HepG2 (cell line): ENCODE results near the gene PHLPP2. TPM values are rescaled to one million over a fixed set of nuclear protein-coding genes. Genes with fewer than 3 reads are reported as not detected.
A peak's percentile ranks its signal among the peaks of the same experiment; 100 is the strongest.

Experiments used
- BHLHE40 ChIP-seq: IDR thresholded peaks from 2 replicates; pipeline ENCODE4 v1.6.1; 2011; ENCODE audit warnings: low read length, improper control_type of control experiment
- DNMT3B ChIP-seq: conservative IDR thresholded peaks from 2 replicates; pipeline ENCODE4 v1.6.1; 2016; ENCODE audit warnings: missing biosample characterization, control low read depth
- GATAD2A ChIP-seq: IDR thresholded peaks from 2 replicates; pipeline ENCODE4 v1.6.1; 2016
- GLI4 ChIP-seq: sonication (generic); formaldehyde crosslinking; IDR thresholded peaks from 2 replicates; pipeline ENCODE4 v1.5.1; 2020; ENCODE audit warnings: missing genetic modification reagents, mild to moderate bottlenecking, moderate library complexity, borderline replicate concordance
- HNRNPLL ChIP-seq: fragments of 200-400 bp; formaldehyde crosslinking; IDR thresholded peaks from 2 replicates; pipeline ENCODE4 v1.6.1; 2017; ENCODE audit warnings: mild to moderate bottlenecking, low read depth, low read length; ENCODE audit not compliant: poor library complexity, severe bottlenecking
- IRF2 ChIP-seq: IDR thresholded peaks from 2 replicates; pipeline ENCODE4 v1.6.1; 2018; ENCODE audit warnings: missing genetic modification reagents, missing compliant biosample characterization
- IRX3 ChIP-seq: sonication (generic); formaldehyde crosslinking; IDR thresholded peaks from 2 replicates; pipeline ENCODE4 v1.8.1; 2023; ENCODE audit warnings: mild to moderate bottlenecking, low read depth, missing genetic modification reagents, borderline replicate concordance
- KDM5B ChIP-seq: sonication (generic); formaldehyde crosslinking; IDR thresholded peaks from 2 replicates; pipeline ENCODE4 v1.4.0; 2020; ENCODE audit warnings: missing genetic modification reagents, mild to moderate bottlenecking, borderline replicate concordance
- KLF12 ChIP-seq: sonication (generic); formaldehyde crosslinking; IDR thresholded peaks from 2 replicates; pipeline ENCODE4 v1.4.0; 2020; ENCODE audit warnings: missing genetic modification reagents, borderline replicate concordance
- NFKB2 ChIP-seq: sonication (generic); formaldehyde crosslinking; IDR thresholded peaks from 2 replicates; pipeline ENCODE4 v1.4.0; 2020; ENCODE audit warnings: missing genetic modification reagents, borderline replicate concordance
- SCMH1 ChIP-seq: sonication (generic); formaldehyde crosslinking; IDR thresholded peaks from 2 replicates; pipeline ENCODE4 v1.9.0; 2021; ENCODE audit warnings: missing genetic modification reagents, mild to moderate bottlenecking, borderline replicate concordance
- SNAPC2 ChIP-seq: sonication (generic); formaldehyde crosslinking; IDR thresholded peaks from 2 replicates; pipeline ENCODE4 v1.8.1; 2022; ENCODE audit warnings: mild to moderate bottlenecking, missing genetic modification reagents
- TARDBP ChIP-seq: sonication (generic); formaldehyde crosslinking; IDR thresholded peaks from 2 replicates; pipeline ENCODE4 v1.8.0; 2022; ENCODE audit warnings: mild to moderate bottlenecking, missing genetic modification reagents
- THAP11 ChIP-seq: IDR thresholded peaks from 2 replicates; pipeline ENCODE4 v1.6.1; 2016; ENCODE audit warnings: missing biosample characterization, missing genetic modification reagents
- TOE1 ChIP-seq: sonication (generic); formaldehyde crosslinking; IDR thresholded peaks from 2 replicates; pipeline ENCODE4 v1.4.0; 2020; ENCODE audit warnings: mild to moderate bottlenecking, missing genetic modification reagents
- ZFP37 ChIP-seq: sonication (generic); formaldehyde crosslinking; IDR thresholded peaks from 2 replicates; pipeline ENCODE4 v1.4.0; 2020; ENCODE audit warnings: missing genetic modification reagents, borderline replicate concordance
- ZNF639 ChIP-seq: conservative IDR thresholded peaks from 2 replicates; pipeline ENCODE4 v1.6.1; 2018; ENCODE audit warnings: missing genetic modification reagents
- ZNF780A ChIP-seq: sonication (generic); formaldehyde crosslinking; IDR thresholded peaks from 2 replicates; pipeline ENCODE4 v1.8.0; 2022; ENCODE audit warnings: mild to moderate bottlenecking, missing genetic modification reagents, moderate library complexity
- ZNF883 ChIP-seq: sonication (generic); formaldehyde crosslinking; IDR thresholded peaks from 2 replicates; pipeline ENCODE4 v1.5.1; 2020; ENCODE audit warnings: mild to moderate bottlenecking, missing genetic modification reagents; ENCODE audit errors: not compliant biosample characterization
- polyA plus RNA-seq, 8 experiments: library from polyadenylated mRNA; depleted of rRNA in 3 of 8; stranded (reverse) in 7 of 8; unstranded in 1 of 8; fragments of >200 nt; fragmentation: Illumina TruSeq in 4 of 8; extraction: Trizol in 4 of 8; gene quantifications; 2 replicates each; pipeline versions ENCODE4 v1.2.1 to v1.2.3, GENCODE V29; 2011 to 2016; ENCODE audit warnings: low read depth in 4 of 8, missing spikeins in 1 of 8, mixed read lengths in 1 of 8; ENCODE audit not compliant: insufficient read depth in 1 of 8
- total RNA-seq, 5 experiments: library from RNA; depleted of rRNA; stranded (reverse); fragments of >200 nt; fragmentation: Illumina TruSeq; extraction: Trizol; gene quantifications; 2 replicates each; pipeline ENCODE4 v1.2.3, GENCODE V29; 2016; ENCODE audit warnings: low read depth in 1 of 5
- TF ChIP-seq, protein P1 (sequence below): sonication (generic); formaldehyde crosslinking; IDR thresholded peaks from 2 replicates; pipeline ENCODE4 v1.9.0; 2021; ENCODE audit warnings: missing genetic modification reagents, borderline replicate concordance
- TF ChIP-seq, protein P2 (sequence below): sonication (generic); formaldehyde crosslinking; IDR thresholded peaks from 2 replicates; pipeline ENCODE4 v1.4.0; 2020; ENCODE audit warnings: missing genetic modification reagents

The PHLPP2 gene
- total and polyA plus RNA-seq, 2 of the 13 experiments (the other 11 are each of a cell fraction or from before 2014, with no cell fraction given) = 8.9 TPM

DNA sequence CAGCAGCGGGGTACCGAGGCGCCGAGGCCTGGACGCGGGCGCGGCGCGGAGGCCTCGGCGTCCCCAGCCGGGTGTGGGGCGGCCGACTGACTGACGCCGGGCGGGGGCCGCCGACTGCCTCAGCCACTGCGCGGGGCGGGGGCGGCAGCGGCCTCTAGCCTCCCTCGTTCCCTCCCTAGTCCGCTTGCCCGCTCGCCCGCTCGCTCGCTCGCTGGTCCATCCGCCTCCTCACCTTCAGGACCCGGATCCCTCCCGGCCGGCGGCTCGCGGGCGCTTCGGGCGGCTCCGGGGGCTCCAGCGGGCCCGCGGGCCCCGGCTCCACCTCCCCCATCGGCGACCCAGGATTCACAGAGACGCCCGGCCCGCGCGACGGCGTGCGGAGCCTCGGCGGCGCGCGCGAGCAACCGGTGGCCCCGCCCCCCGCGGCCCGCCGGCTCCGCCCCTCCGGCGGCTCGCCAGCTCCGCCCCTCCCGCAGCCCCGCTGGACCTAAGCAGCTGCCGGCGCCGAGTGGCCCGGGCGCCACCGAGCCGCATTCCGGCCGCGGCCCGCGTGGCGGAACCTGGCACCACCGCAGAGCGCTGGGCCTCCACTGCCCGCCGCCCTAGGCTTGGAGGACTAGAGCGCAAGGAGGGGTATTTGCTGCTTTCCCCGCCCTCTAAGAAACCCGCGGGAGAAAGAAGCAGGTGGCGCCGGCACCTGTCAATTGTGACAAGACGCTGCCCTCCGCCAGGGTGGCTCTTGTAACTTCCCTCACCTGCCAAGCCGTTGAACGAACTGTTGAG is 773 bp downstream of the PHLPP2 start (continued):
- TF ChIP-seq, protein P1, sequence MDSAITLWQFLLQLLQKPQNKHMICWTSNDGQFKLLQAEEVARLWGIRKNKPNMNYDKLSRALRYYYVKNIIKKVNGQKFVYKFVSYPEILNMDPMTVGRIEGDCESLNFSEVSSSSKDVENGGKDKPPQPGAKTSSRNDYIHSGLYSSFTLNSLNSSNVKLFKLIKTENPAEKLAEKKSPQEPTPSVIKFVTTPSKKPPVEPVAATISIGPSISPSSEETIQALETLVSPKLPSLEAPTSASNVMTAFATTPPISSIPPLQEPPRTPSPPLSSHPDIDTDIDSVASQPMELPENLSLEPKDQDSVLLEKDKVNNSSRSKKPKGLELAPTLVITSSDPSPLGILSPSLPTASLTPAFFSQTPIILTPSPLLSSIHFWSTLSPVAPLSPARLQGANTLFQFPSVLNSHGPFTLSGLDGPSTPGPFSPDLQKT (CRISPR knock-in tag) = no peak
- TF ChIP-seq DNMT3B (CRISPR knock-in tag) (no peak), ZNF639 (CRISPR knock-in tag) (0 out of 2 replicates have a peak, but pooled peaks have one; percentile 57), NFKB2 (CRISPR knock-in tag) (peak; percentile 43; the same call in 1 of the 2 replicates), HNRNPLL (peak; percentile 74), SCMH1 (CRISPR knock-in tag) (no peak), THAP11 (0 out of 2 replicates have a peak, but pooled peaks have one; percentile 29), GATAD2A (CRISPR knock-in tag) (0 out of 2 replicates have a peak, but pooled peaks have one; percentile 23), GLI4 (CRISPR knock-in tag) (peak; percentile 58; the same call in 1 of the 2 replicates), SNAPC2 (CRISPR knock-in tag) (no peak), ZNF883 (peak; percentile 77), TOE1 (CRISPR knock-in tag) (0 out of 2 replicates have a peak, but pooled peaks have one; percentile 26), ZFP37 (CRISPR knock-in tag) (no peak), TARDBP (CRISPR knock-in tag) (0 out of 2 replicates have a peak, but pooled peaks have one; percentile 10), IRF2 (no peak), KDM5B (CRISPR knock-in tag) (peak; percentile 69), IRX3 (CRISPR knock-in tag) (no peak), ZNF780A (CRISPR knock-in tag) (no peak), KLF12 (CRISPR knock-in tag) (peak; percentile 33; the same call in 1 of the 2 replicates), BHLHE40 (no peak)
- TF ChIP-seq, protein P2, sequence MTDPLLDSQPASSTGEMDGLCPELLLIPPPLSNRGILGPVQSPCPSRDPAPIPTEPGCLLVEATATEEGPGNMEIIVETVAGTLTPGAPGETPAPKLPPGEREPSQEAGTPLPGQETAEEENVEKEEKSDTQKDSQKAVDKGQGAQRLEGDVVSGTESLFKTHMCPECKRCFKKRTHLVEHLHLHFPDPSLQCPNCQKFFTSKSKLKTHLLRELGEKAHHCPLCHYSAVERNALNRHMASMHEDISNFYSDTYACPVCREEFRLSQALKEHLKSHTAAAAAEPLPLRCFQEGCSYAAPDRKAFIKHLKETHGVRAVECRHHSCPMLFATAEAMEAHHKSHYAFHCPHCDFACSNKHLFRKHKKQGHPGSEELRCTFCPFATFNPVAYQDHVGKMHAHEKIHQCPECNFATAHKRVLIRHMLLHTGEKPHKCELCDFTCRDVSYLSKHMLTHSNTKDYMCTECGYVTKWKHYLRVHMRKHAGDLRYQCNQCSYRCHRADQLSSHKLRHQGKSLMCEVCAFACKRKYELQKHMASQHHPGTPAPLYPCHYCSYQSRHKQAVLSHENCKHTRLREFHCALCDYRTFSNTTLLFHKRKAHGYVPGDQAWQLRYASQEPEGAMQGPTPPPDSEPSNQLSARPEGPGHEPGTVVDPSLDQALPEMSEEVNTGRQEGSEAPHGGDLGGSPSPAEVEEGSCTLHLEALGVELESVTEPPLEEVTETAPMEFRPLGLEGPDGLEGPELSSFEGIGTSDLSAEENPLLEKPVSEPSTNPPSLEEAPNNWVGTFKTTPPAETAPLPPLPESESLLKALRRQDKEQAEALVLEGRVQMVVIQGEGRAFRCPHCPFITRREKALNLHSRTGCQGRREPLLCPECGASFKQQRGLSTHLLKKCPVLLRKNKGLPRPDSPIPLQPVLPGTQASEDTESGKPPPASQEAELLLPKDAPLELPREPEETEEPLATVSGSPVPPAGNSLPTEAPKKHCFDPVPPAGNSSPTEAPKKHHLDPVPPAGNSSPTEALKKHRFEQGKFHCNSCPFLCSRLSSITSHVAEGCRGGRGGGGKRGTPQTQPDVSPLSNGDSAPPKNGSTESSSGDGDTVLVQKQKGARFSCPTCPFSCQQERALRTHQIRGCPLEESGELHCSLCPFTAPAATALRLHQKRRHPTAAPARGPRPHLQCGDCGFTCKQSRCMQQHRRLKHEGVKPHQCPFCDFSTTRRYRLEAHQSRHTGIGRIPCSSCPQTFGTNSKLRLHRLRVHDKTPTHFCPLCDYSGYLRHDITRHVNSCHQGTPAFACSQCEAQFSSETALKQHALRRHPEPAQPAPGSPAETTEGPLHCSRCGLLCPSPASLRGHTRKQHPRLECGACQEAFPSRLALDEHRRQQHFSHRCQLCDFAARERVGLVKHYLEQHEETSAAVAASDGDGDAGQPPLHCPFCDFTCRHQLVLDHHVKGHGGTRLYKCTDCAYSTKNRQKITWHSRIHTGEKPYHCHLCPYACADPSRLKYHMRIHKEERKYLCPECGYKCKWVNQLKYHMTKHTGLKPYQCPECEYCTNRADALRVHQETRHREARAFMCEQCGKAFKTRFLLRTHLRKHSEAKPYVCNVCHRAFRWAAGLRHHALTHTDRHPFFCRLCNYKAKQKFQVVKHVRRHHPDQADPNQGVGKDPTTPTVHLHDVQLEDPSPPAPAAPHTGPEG (CRISPR knock-in tag) = 0 out of 2 replicates have a peak, but pooled peaks have one; percentile 27
